DOHH2 (cell line): ENCODE measurements around the gene NCBP3.

Experiments used
- EZH2phosphoT487 ChIP-seq: fragments of 200-600 bp; sonication (generic); IDR thresholded peaks from 2 replicates; pipeline ENCODE4 v1.6.1; 2017; ENCODE audit warnings: borderline replicate concordance, mild to moderate bottlenecking, antibody characterized with exemption, low read length, moderate library complexity, mixed read lengths
- TF ChIP-seq, protein P1 (sequence below): fragments of 200-600 bp; sonication (generic); IDR thresholded peaks from one replicate; pipeline ENCODE4 v1.5.1; 2014; ENCODE audit warnings: antibody characterized with exemption, mild to moderate bottlenecking, low read depth, low read length; ENCODE audit not compliant: poor library complexity, severe bottlenecking

DNA sequence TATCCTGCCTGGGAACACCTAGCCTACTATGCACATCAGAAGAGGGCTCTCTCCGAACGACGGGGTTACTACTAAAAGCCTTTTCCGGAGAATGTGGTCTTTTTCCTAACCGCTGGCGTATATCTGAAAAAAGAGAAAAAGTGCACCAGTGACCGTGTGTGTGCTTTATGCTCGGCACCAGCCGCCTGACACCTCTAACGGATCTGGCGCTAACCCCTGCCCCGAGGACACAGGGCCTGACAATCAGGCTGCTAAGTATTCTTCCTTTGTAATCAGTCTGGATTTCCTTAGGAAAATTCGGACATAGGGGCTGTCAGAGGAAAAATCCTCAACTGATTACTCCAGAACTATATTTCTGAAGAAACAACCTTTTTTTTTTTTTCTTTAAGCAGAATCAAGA, 31.7 kb downstream of the NCBP3 start:
- TF ChIP-seq, protein P1, sequence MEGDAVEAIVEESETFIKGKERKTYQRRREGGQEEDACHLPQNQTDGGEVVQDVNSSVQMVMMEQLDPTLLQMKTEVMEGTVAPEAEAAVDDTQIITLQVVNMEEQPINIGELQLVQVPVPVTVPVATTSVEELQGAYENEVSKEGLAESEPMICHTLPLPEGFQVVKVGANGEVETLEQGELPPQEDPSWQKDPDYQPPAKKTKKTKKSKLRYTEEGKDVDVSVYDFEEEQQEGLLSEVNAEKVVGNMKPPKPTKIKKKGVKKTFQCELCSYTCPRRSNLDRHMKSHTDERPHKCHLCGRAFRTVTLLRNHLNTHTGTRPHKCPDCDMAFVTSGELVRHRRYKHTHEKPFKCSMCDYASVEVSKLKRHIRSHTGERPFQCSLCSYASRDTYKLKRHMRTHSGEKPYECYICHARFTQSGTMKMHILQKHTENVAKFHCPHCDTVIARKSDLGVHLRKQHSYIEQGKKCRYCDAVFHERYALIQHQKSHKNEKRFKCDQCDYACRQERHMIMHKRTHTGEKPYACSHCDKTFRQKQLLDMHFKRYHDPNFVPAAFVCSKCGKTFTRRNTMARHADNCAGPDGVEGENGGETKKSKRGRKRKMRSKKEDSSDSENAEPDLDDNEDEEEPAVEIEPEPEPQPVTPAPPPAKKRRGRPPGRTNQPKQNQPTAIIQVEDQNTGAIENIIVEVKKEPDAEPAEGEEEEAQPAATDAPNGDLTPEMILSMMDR: no peak
- no peak for TF ChIP-seq EZH2phosphoT487
